ENCODE results near the gene CUX1. TPM values are rescaled to one million over a fixed set of nuclear protein-coding genes. Genes with fewer than 3 reads are reported as not detected.

CUX1 gene
- polyA plus RNA-seq, 1 experiment: 29.7 TPM

DNA sequence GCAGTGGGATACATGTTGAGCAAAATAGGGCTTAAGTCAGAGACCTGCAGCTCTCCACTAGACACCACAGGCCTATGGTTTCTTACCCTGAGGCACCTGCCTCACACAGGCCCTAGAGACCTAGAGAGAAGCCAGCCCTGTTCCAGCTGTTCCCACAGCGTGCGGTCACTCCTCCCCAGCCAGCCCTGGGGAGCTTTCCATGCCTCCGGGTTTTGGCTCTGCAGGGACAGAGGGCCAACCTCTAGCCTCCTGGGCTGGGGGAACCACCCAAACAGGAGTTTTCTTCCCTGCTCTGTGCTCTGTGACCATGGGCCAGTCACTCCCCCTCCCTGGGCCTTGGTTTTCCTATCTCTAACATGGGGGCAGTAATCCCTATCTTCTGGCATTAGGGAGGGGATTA lies 502.2 kb downstream of the CUX1 start:
- Histone ChIP-seq H3K27me3 (ENCODE audit: control insufficient read depth, insufficient read depth, low read length) (peaks cover 3% of the 10 kb centered on the region), H3K4me3 (ENCODE audit: low read depth, low read length) (no peak overlapping the region), H3K27ac (ENCODE audit: low read depth, low read length) (no peak overlapping the region), H3K9me3 (ENCODE audit: control insufficient read depth, insufficient read depth, low read length) (no peaks in the 10 kb centered on the region)
- no peak for DNase-seq (ENCODE audit: low read depth, low spot score)
- ChIA-PET CTCF (no interaction called here), POLR2A (no interaction called here)
- TF ChIP-seq, protein P1, sequence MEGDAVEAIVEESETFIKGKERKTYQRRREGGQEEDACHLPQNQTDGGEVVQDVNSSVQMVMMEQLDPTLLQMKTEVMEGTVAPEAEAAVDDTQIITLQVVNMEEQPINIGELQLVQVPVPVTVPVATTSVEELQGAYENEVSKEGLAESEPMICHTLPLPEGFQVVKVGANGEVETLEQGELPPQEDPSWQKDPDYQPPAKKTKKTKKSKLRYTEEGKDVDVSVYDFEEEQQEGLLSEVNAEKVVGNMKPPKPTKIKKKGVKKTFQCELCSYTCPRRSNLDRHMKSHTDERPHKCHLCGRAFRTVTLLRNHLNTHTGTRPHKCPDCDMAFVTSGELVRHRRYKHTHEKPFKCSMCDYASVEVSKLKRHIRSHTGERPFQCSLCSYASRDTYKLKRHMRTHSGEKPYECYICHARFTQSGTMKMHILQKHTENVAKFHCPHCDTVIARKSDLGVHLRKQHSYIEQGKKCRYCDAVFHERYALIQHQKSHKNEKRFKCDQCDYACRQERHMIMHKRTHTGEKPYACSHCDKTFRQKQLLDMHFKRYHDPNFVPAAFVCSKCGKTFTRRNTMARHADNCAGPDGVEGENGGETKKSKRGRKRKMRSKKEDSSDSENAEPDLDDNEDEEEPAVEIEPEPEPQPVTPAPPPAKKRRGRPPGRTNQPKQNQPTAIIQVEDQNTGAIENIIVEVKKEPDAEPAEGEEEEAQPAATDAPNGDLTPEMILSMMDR (IDR thresholded peaks at IDR 0.05; ENCODE audit: low read depth, low read length): no peak

DNA sequence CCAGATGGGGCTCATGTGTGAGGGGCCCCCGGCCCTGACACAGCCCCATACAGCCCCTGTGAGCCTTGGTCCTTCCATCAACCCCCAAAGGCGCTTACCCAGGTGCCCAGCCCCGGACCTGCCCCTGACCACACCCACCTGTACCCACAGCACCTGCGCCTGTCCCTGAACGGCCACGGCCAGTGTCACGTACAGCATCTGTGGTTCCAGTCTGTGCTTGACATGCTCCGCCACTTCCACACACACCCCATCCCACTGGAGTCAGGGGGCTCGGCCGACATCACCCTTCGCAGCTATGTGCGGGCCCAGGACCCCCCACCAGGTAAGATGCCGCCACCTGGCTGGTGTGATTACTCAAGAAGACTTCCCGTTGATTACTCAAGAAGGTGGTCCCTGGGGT lies 502.8 kb downstream of the CUX1 start:
- DNase-seq (ENCODE audit: low read depth, low spot score): no peak
- H3K4me3 ChIP-seq (ENCODE audit: low read depth, low read length): no peak overlapping the region
- H3K27me3 ChIP-seq (ENCODE audit: control insufficient read depth, insufficient read depth, low read length): peaks cover 3% of the 10 kb centered on the region
- H3K9me3 ChIP-seq (ENCODE audit: control insufficient read depth, insufficient read depth, low read length): no peaks in the 10 kb centered on the region
- CTCF ChIA-PET: no interaction called here
- TF ChIP-seq, protein P1 (IDR thresholded peaks at IDR 0.05; ENCODE audit: low read depth, low read length): no peak
- POLR2A ChIA-PET: no interaction called here
- H3K27ac ChIP-seq (ENCODE audit: low read depth, low read length): no peak overlapping the region

DNA sequence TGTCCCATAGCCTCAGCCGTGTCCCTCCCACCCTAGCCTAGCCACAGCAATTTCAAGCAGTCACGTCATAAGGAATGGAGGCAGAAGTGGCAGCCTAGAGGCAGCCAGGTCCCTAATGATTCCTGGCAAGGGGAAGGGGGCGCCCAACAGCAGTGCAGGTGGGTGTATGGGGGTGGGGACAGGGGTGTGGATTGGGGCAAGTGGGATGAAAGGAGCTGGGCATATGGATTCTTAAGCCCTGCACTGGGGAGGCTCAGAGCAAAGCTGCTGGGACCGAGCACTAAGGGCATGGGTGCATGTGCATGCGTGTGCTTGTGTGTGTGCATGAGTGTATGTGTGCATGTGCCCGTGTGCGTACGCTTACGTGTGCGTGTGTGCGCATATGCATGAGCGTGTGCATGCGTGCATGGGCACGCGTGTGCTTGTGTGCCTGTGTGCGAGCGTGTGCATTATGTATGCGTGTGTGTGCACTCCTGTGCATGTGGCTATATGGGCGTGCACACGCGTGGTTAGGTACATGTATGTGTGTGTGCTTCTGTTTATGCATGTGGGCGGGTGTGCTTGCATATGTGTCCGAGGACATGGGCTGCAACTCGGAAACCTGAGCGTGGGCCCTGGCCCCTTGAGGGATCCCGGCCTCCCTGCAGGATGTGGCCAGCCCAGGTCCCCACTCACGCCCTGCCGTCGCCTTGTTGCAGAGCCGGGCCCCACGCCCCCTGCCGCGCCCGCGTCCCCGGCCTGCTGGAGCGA lies 503.4 kb downstream of the CUX1 start:
- Histone ChIP-seq H3K9me3 (ENCODE audit: control insufficient read depth, insufficient read depth, low read length) (no peaks in the 10 kb centered on the region), H3K27ac (ENCODE audit: low read depth, low read length) (no peak overlapping the region), H3K27me3 (ENCODE audit: control insufficient read depth, insufficient read depth, low read length) (peaks cover 3% of the 10 kb centered on the region), H3K4me3 (ENCODE audit: low read depth, low read length) (no peak overlapping the region)
- POLR2A ChIA-PET: no interaction called here
- DNase-seq (ENCODE audit: low read depth, low spot score): no peak
- TF ChIP-seq, protein P1 (IDR thresholded peaks at IDR 0.05; ENCODE audit: low read depth, low read length): no peak
- CTCF ChIA-PET: no interaction called here

DNA sequence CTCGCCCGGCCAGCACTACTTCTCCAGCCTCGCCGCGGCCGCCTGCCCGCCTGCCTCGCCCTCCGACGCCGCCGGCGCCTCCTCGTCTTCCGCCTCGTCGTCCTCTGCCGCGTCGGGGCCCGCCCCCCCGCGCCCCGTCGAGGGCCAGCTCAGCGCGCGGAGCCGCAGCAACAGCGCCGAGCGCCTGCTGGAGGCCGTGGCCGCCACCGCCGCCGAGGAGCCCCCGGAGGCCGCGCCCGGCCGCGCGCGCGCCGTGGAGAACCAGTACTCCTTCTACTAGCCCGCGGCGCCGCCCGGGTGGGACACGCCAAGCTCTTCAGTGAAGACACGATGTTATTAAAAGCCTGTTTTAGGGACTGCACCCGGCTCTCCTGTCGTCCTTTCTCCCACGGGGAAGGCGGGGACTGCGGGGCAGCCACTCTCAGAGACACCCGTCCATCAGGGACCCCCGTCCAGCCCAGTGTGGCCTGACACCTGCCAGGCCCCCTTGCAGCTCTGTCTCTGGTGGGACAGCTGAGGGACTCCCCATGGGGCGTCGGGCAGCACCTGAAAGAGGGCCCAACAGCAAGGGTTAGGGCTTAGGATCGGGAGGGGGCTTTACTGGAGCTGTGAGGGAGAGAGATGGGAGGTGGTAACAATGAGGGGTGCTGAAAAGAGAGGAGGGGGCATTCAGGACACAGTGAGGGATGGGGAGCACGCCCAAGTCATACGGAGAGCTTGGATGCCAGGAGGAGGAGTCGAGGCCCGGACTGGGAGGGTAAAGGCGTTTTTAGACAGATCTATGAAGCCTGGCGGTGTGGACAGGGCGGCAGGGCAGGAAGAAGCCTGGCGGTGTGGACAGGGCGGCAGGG lies 504.1 kb downstream of the CUX1 start:
- H3K4me3 ChIP-seq (ENCODE audit: low read depth, low read length): no peak overlapping the region
- no peak overlapping the region for H3K27ac ChIP-seq (ENCODE audit: low read depth, low read length)
- ChIA-PET CTCF (no interaction called here), POLR2A (no interaction called here)
- no peak for DNase-seq (ENCODE audit: low read depth, low spot score)
- TF ChIP-seq, protein P1 (IDR thresholded peaks at IDR 0.05; ENCODE audit: low read depth, low read length): no peak
- no peaks in the 10 kb centered on the region for H3K9me3 ChIP-seq (ENCODE audit: control insufficient read depth, insufficient read depth, low read length)
- peaks cover 3% of the 10 kb centered on the region for H3K27me3 ChIP-seq (ENCODE audit: control insufficient read depth, insufficient read depth, low read length)

DNA sequence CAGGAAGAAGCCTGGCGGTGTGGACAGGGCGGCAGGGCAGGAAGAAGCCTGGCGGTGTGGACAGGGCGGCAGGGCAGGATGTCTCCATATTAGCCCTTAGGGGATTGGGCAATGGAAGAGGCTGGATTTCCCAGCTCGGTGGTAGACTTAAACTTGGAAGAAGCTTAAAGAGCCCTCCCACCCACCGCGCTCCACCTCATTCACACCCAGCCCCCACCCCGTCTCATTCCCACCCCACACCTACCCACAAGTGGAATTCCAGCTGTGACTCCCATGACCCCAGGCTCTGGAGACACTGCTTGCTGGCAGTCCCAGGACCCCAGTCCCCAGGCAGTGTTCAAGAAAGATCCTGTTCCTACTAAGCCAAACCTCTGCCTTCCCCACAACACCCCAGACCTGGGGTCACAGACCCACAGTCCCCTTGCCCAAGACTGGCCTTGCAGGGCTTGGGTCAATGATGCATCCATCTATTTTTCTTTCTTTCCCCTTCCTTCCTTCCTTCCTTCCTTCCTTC lies 504.8 kb downstream of the CUX1 start:
- H3K27ac ChIP-seq (ENCODE audit: low read depth, low read length): no peak overlapping the region
- no peak overlapping the region for H3K4me3 ChIP-seq (ENCODE audit: low read depth, low read length)
- DNase-seq (ENCODE audit: low read depth, low spot score): no peak
- peaks cover 6% of the 10 kb centered on the region for H3K27me3 ChIP-seq (ENCODE audit: control insufficient read depth, insufficient read depth, low read length)
- ChIA-PET POLR2A (no interaction called here), CTCF (no interaction called here)
- TF ChIP-seq, protein P1 (IDR thresholded peaks at IDR 0.05; ENCODE audit: low read depth, low read length): no peak
- H3K9me3 ChIP-seq (ENCODE audit: control insufficient read depth, insufficient read depth, low read length): no peaks in the 10 kb centered on the region

Measured in AG04450 (cell line).